ENCODE results near the gene PUM2.

GRCh38 chr2:20217041-20217970 is 133.3 kb downstream of the PUM2 start:
- TF ChIP-seq POLR2A (IDR thresholded peaks at IDR 0.05) (no peak), CTCF (IDR thresholded peaks at IDR 0.05) (no peak)
